ENCODE results near the gene ZC3H14.

ZC3H14 gene

GRCh38 chr14:88552876-88553275 is 10.0 kb upstream of the ZC3H14 start:
- DNase-seq (ENCODE audit: low read depth, low spot score) = no peak

GRCh38 chr14:88553886-88554456 is 8.9 kb upstream of the ZC3H14 start:
- no peak for DNase-seq (ENCODE audit: low read depth, low spot score)

- no peak for DNase-seq (ENCODE audit: low read depth, low spot score)
These were observed 8.2 kb upstream of the ZC3H14 start, which contains the start of gene PTPN21 for GRCh38 chr14:88554457-88555286. TSS of gene PTPN21 (minus strand) at chr14:88555007. CDS start at chr14:88550417, 4,590 bp downstream.

- no peak for DNase-seq (ENCODE audit: low read depth, low spot score)
These were observed 6.3 kb upstream of the ZC3H14 start for GRCh38 chr14:88556581-88556980.

GRCh38 chr14:88559852-88560251 is 3.0 kb upstream of the ZC3H14 start:
- no peak for DNase-seq (ENCODE audit: low read depth, low spot score)

- DNase-seq (ENCODE audit: low read depth, low spot score) = no peak
These were observed 356 bp upstream of the ZC3H14 start for GRCh38 chr14:88562532-88562830.

- no peak for DNase-seq (ENCODE audit: low read depth, low spot score)
These were observed 1.0 kb downstream of the ZC3H14 start for GRCh38 chr14:88563845-88564244.

GRCh38 chr14:88565427-88565826 is 2.6 kb downstream of the ZC3H14 start:
- no peak for DNase-seq (ENCODE audit: low read depth, low spot score)

GRCh38 chr14:88568196-88568595 is 5.4 kb downstream of the ZC3H14 start:
- no peak for DNase-seq (ENCODE audit: low read depth, low spot score)

GRCh38 chr14:88572117-88572516 is 9.3 kb downstream of the ZC3H14 start:
- DNase-seq (ENCODE audit: low read depth, low spot score) = no peak

GRCh38 chr14:88576222-88576621 is 13.4 kb downstream of the ZC3H14 start:
- DNase-seq (ENCODE audit: low read depth, low spot score) = no peak

- DNase-seq (ENCODE audit: low read depth, low spot score) = no peak
These were observed 21.6 kb downstream of the ZC3H14 start for GRCh38 chr14:88584451-88584850.

GRCh38 chr14:88588081-88588480 is 25.2 kb downstream of the ZC3H14 start:
- no peak for DNase-seq (ENCODE audit: low read depth, low spot score)

GRCh38 chr14:88590173-88590572 is 27.3 kb downstream of the ZC3H14 start:
- no peak for DNase-seq (ENCODE audit: low read depth, low spot score)

GRCh38 chr14:88592031-88592430 is 29.2 kb downstream of the ZC3H14 start:
- DNase-seq (ENCODE audit: low read depth, low spot score) = no peak

- DNase-seq (ENCODE audit: low read depth, low spot score) = no peak
These were observed 34.2 kb downstream of the ZC3H14 start for GRCh38 chr14:88597038-88597437.

GRCh38 chr14:88597601-88598000 is 34.8 kb downstream of the ZC3H14 start:
- DNase-seq (ENCODE audit: low read depth, low spot score) = no peak

GRCh38 chr14:88598097-88598675 is 35.3 kb downstream of the ZC3H14 start:
- no peak for DNase-seq (ENCODE audit: low read depth, low spot score)

- no peak for DNase-seq (ENCODE audit: low read depth, low spot score)
These were observed 36.5 kb downstream of the ZC3H14 start for GRCh38 chr14:88599326-88599725.

GRCh38 chr14:88599761-88600439 is 37.1 kb downstream of the ZC3H14 start:
- no peak for DNase-seq (ENCODE audit: low read depth, low spot score)

GRCh38 chr14:88604212-88604611 is 41.4 kb downstream of the ZC3H14 start:
- DNase-seq (ENCODE audit: low read depth, low spot score) = no peak

GRCh38 chr14:88605594-88605993 is 42.8 kb downstream of the ZC3H14 start:
- DNase-seq (ENCODE audit: low read depth, low spot score) = no peak
